HG03039 (cell line): ENCODE measurements around the gene CMTM8.
"Not testable (repeated sequence)": the region's sequence is repeated elsewhere in the genome, so short reads cannot be mapped to it uniquely, and the experiment has no call there.

Experiments used
- ATAC-seq: cut with Tn5 transposase; IDR thresholded peaks from one replicate; pipeline ENCODE4 v1.9.1; 2021; ENCODE audit warnings: mild to moderate bottlenecking, moderate library complexity; ENCODE audit not compliant: unreplicated experiment

CMTM8 gene

GRCh38 chr3:32238453-32239306 is at the start of gene CMTM8:
Gene CMTM8 (plus strand): TSS chr3:32238680. CDS start chr3:32238973, 293 bp downstream.
- no peak for ATAC-seq

GRCh38 chr3:32189693-32190092 is 48.8 kb upstream of the CMTM8 start:
- no peak for ATAC-seq

- not testable (repeated sequence) for ATAC-seq
Observed at GRCh38 chr3:32190556-32190955, 47.9 kb upstream of the CMTM8 start.

GRCh38 chr3:32193101-32193500 is 45.4 kb upstream of the CMTM8 start:
- ATAC-seq = no peak

GRCh38 chr3:32194653-32195052 is 43.8 kb upstream of the CMTM8 start:
- no peak for ATAC-seq

GRCh38 chr3:32195995-32196540 is 42.4 kb upstream of the CMTM8 start:
- no peak for ATAC-seq

GRCh38 chr3:32197991-32198390 is 40.5 kb upstream of the CMTM8 start:
- no peak for ATAC-seq

GRCh38 chr3:32198714-32199113 is 39.8 kb upstream of the CMTM8 start:
- ATAC-seq = no peak

GRCh38 chr3:32200490-32200889 is 38.0 kb upstream of the CMTM8 start:
- no peak for ATAC-seq

GRCh38 chr3:32200992-32201758 is 37.3 kb upstream of the CMTM8 start:
- no peak for ATAC-seq

GRCh38 chr3:32202496-32202895 is 36.0 kb upstream of the CMTM8 start:
- no peak for ATAC-seq

- no peak for ATAC-seq
Observed at GRCh38 chr3:32203854-32204253, 34.6 kb upstream of the CMTM8 start.

GRCh38 chr3:32208447-32208846 is 30.0 kb upstream of the CMTM8 start:
- no peak for ATAC-seq

- no peak for ATAC-seq
Observed at GRCh38 chr3:32215185-32215584, 23.3 kb upstream of the CMTM8 start.

- ATAC-seq = no peak
Observed at GRCh38 chr3:32216172-32216783, 22.2 kb upstream of the CMTM8 start.

GRCh38 chr3:32217339-32217738 is 21.1 kb upstream of the CMTM8 start:
- ATAC-seq = no peak

- no peak for ATAC-seq
Observed at GRCh38 chr3:32219537-32219936, 18.9 kb upstream of the CMTM8 start.

- ATAC-seq = no peak
Observed at GRCh38 chr3:32220006-32220405, 18.5 kb upstream of the CMTM8 start.

GRCh38 chr3:32222950-32223349 is 15.5 kb upstream of the CMTM8 start:
- no peak for ATAC-seq

- no peak for ATAC-seq
Observed at GRCh38 chr3:32224016-32224516, 14.4 kb upstream of the CMTM8 start.

GRCh38 chr3:32226875-32227500 is 11.5 kb upstream of the CMTM8 start:
- ATAC-seq = no peak
